ENCODE data around the gene CGRRF1. TPM values are rescaled to one million over a fixed set of nuclear protein-coding genes. Genes with fewer than 3 reads are reported as not detected.

The CGRRF1 gene
- total RNA-seq, 2 experiments from 2014 or later: 34.5 to 42.8 TPM

DNA sequence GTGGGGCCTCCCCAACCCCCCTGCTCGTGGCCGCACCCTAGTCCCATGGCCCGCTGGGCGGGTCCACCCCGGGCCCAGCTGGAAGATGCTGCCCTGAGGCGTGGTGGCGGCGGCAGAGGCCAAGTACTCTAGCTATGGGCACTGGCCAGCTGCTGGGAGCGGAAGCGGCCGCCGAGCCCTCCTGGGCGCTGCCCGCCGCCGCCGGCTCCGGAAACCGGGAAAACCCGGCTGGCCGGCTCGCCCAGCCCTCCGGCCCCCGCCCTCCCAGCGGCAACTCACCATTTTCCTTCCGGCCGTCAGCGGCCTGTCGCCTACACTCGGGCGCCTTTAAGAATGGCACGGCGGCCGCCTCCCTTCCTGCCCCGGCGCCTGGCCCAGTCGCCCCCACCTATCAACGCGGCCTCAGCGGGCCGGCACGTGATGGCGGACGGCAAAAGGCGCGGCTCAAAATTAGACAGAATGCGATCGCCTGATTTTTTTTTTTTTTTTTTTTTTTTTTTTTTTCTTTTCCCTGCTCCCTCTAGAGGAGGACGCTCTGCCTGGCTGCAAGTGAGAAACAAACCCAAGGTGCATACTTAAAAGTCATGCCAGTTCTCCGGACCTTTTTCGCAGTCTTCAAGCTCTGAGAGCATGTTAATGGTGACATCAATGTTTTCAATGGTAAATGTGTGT, 20.9 kb upstream of the CGRRF1 start, which contains the start of gene GMFB:
TSS of gene GMFB (minus strand) at position 335 of the 672 bp plus-strand sequence. CDS start at position 282, 53 bp downstream.
- no peaks in the 10 kb centered on the region for H3K9me3 ChIP-seq (ENCODE audit: control insufficient read depth in 1 of 2, insufficient read depth in 1 of 2, low read length in 2 of 2)
- peak; percentile 79 to 95 (median 87) for DNase-seq
- ChIA-PET POLR2A (interaction anchor here (0.8 to 5.9 kb wide), 13 partner anchors 9 to 415 kb away, joined by 3 to 56 read pairs (median 4); partner anchors contain the start of genes CDKN3, CGRRF1, GCH1 and SAMD4A), CTCF (interaction anchor here (0.7 to 4.0 kb wide), 3 partner anchors 20 to 51 kb away, joined by 4 to 21 read pairs (median 5); partner anchors contain the start of gene CGRRF1)
- H3K36me3 Mint-ChIP-seq (ENCODE audit: low read depth): peaks cover 24% of the 10 kb centered on the region
- peaks cover 32% of the 10 kb centered on the region for H3K4me1 ChIP-seq (ENCODE audit: insufficient read depth, low read length)
- peak within 1 kb of the TSS; percentile 68 to 84 for H3K27ac ChIP-seq (ENCODE audit: low read depth in 1 of 2, low read length in 2 of 2)
- ATAC-seq (ENCODE audit: poor library complexity): peak; percentile 95
- TF ChIP-seq, protein P1, sequence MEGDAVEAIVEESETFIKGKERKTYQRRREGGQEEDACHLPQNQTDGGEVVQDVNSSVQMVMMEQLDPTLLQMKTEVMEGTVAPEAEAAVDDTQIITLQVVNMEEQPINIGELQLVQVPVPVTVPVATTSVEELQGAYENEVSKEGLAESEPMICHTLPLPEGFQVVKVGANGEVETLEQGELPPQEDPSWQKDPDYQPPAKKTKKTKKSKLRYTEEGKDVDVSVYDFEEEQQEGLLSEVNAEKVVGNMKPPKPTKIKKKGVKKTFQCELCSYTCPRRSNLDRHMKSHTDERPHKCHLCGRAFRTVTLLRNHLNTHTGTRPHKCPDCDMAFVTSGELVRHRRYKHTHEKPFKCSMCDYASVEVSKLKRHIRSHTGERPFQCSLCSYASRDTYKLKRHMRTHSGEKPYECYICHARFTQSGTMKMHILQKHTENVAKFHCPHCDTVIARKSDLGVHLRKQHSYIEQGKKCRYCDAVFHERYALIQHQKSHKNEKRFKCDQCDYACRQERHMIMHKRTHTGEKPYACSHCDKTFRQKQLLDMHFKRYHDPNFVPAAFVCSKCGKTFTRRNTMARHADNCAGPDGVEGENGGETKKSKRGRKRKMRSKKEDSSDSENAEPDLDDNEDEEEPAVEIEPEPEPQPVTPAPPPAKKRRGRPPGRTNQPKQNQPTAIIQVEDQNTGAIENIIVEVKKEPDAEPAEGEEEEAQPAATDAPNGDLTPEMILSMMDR (IDR thresholded peaks at IDR 0.05): no peak
- peak within 1 kb of the TSS; percentile 99 for H3K4me3 Mint-ChIP-seq
- no peaks in the 10 kb centered on the region for H3K27me3 Mint-ChIP-seq
- no peaks in the 10 kb centered on the region for H3K36me3 ChIP-seq (ENCODE audit: insufficient read depth, low read length)
- no peaks in the 10 kb centered on the region for H3K9me3 Mint-ChIP-seq
- H3K4me3 ChIP-seq (ENCODE audit: low read length): peak within 1 kb of the TSS; percentile 95
- no peaks in the 10 kb centered on the region for H3K27me3 ChIP-seq (ENCODE audit: control insufficient read depth in 1 of 2, insufficient read depth in 2 of 2, low read length in 2 of 2)
- peak within 1 kb of the TSS; percentile 86 for H3K27ac Mint-ChIP-seq
- intact Hi-C loops (cut with DNase I, micrococcal nuclease): loop anchor here (1.0 to 10.0 kb wide), 5 partner anchors 22 to 1096 kb away; partner anchors contain the start of genes CNIH1 (in 2 of the 2), KTN1 (in 1 of the 2) and SAMD4A (in 1 of the 2)
- peaks cover 70% of the 10 kb centered on the region for H3K4me1 Mint-ChIP-seq (ENCODE audit: low read depth)

DNA sequence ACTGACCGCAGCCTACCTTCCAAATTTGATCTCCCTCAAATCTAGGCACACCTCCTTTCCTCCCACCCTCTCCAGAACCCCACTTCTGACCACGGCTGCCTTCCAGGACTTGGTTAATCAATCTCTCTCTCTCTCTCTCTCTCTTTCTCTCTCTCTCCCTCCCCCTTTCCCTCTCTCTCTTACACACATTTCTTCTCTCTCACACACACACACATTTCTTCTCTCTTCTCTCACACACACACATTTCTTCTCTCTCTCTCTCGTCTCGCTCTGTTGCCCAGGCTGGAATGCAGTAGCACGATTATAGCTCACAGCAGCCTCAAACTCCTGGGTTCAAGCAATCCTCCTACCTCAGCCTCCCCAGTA, 20.4 kb upstream of the CGRRF1 start:
- peaks cover 22% of the 10 kb centered on the region for H3K36me3 Mint-ChIP-seq (ENCODE audit: low read depth)
- peaks cover 32% of the 10 kb centered on the region for H3K4me1 ChIP-seq (ENCODE audit: insufficient read depth, low read length)
- no peak for ATAC-seq (ENCODE audit: poor library complexity)
- no peaks in the 10 kb centered on the region for H3K36me3 ChIP-seq (ENCODE audit: insufficient read depth, low read length)
- H3K27ac Mint-ChIP-seq: peak overlapping the region; percentile 86
- CTCF ChIA-PET: interaction anchor here (0.7 to 4.0 kb wide), 2 partner anchors 20 to 46 kb away, joined by 4 to 21 read pairs; partner anchors contain the start of gene CGRRF1
- peak overlapping the region; percentile 99 for H3K4me3 Mint-ChIP-seq
- H3K9me3 Mint-ChIP-seq: no peaks in the 10 kb centered on the region
- TF ChIP-seq, protein P1 (IDR thresholded peaks at IDR 0.05): no peak
- H3K9me3 ChIP-seq (ENCODE audit: control insufficient read depth in 1 of 2, insufficient read depth in 1 of 2, low read length in 2 of 2): no peaks in the 10 kb centered on the region
- H3K27me3 Mint-ChIP-seq: no peaks in the 10 kb centered on the region
- peak overlapping the region; percentile 95 for H3K4me3 ChIP-seq (ENCODE audit: low read length)
- POLR2A ChIA-PET: interaction anchor here (0.8 to 5.9 kb wide), 4 partner anchors 15 to 92 kb away, joined by 3 to 56 read pairs (median 5); partner anchors contain the start of genes CDKN3 and CGRRF1
- DNase-seq: no peak
- peaks cover 65% of the 10 kb centered on the region for H3K4me1 Mint-ChIP-seq (ENCODE audit: low read depth)
- H3K27ac ChIP-seq (ENCODE audit: low read depth in 1 of 2, low read length in 2 of 2): peak overlapping the region; percentile 36 to 68
- intact Hi-C loops (cut with DNase I, micrococcal nuclease): loop anchor here (1.0 to 10.0 kb wide), 5 partner anchors 21 to 1096 kb away; partner anchors contain the start of genes CNIH1 (in 2 of the 2), KTN1 (in 1 of the 2) and SAMD4A (in 1 of the 2)
- no peaks in the 10 kb centered on the region for H3K27me3 ChIP-seq (ENCODE audit: control insufficient read depth in 1 of 2, insufficient read depth in 2 of 2, low read length in 2 of 2)

DNA sequence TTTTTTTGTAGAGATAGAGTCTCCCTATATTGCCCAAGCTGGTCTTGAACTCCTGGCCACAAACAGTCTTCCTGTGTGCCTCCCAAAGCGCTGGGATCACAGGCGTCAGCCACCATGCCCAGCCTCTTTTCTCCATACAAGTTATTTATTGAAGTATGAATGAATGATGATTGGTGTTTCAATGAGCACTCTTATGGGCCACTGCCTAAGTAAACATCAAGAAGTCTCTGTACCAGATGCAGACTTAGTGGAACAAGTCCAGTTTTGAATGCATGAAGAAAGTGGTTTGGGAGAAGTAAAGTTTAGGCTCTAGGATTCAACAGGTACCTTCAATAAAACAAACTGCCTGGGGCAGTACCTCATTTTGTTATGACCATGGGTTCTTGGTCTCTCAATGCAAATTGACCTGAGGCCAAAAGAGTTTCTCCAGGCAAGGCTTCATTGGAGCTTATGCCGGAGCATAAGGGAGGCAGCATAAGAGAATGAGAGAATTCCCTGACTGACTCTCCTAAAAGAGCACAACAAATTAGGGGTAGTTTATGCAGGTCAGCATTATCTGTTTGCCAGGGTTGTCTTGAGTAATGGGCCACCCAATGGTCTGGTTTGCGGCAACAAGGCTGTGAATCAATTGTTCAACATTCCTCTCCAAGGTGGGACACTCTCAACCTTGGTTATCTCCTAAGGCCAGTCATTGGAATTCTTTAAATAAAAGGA, 19.8 kb upstream of the CGRRF1 start:
- peak overlapping the region in 1 of 2 donors; percentile 36 for H3K27ac ChIP-seq (ENCODE audit: low read depth in 1 of 2, low read length in 2 of 2)
- ChIA-PET CTCF (interaction anchor here (4.0 kb wide), 1 partner anchor 19 kb away, joined by 21 read pairs; the partner anchor contains the start of gene CGRRF1), POLR2A (interaction anchor here (0.8 to 5.9 kb wide), 4 partner anchors 14 to 93 kb away, joined by 3 to 56 read pairs (median 5); partner anchors contain the start of genes CDKN3 and CGRRF1)
- H3K4me1 ChIP-seq (ENCODE audit: insufficient read depth, low read length): peaks cover 32% of the 10 kb centered on the region
- ATAC-seq (ENCODE audit: poor library complexity): no peak
- Mint-ChIP-seq H3K27me3 (no peaks in the 10 kb centered on the region), H3K4me3 (peak overlapping the region; percentile 99), H3K9me3 (no peaks in the 10 kb centered on the region), H3K36me3 (ENCODE audit: low read depth) (peaks cover 22% of the 10 kb centered on the region), H3K4me1 (ENCODE audit: low read depth) (peaks cover 59% of the 10 kb centered on the region), H3K27ac (peak overlapping the region; percentile 86)
- DNase-seq: no peak
- H3K9me3 ChIP-seq (ENCODE audit: control insufficient read depth in 1 of 2, insufficient read depth in 1 of 2, low read length in 2 of 2): no peaks in the 10 kb centered on the region
- intact Hi-C loops (cut with DNase I, micrococcal nuclease): loop anchor here (1.0 to 10.0 kb wide), 5 partner anchors 20 to 1095 kb away; partner anchors contain the start of genes CNIH1 (in 2 of the 2), KTN1 (in 1 of the 2) and SAMD4A (in 1 of the 2)
- TF ChIP-seq, protein P1 (IDR thresholded peaks at IDR 0.05): no peak
- H3K27me3 ChIP-seq (ENCODE audit: control insufficient read depth in 1 of 2, insufficient read depth in 2 of 2, low read length in 2 of 2): no peaks in the 10 kb centered on the region
- H3K4me3 ChIP-seq (ENCODE audit: low read length): peak overlapping the region; percentile 95
- no peaks in the 10 kb centered on the region for H3K36me3 ChIP-seq (ENCODE audit: insufficient read depth, low read length)

Data from CD4-positive, alpha-beta T cell (primary cell).